HEK293 (cell line): ENCODE measurements around the gene APOBR.

Experiments
- CTCF ChIA-PET: fragments of 350-600 bp; formaldehyde crosslinking; extraction: SDS; loops from one replicate; lab custom pipeline; 2021; ENCODE audit warnings: antibody characterized with exemption; lab: Yijun Ruan, JAX
- POLR2A ChIA-PET: fragments of 300-600 bp; formaldehyde crosslinking; extraction: SDS; loops from one replicate; lab custom pipeline; 2020; ENCODE audit warnings: antibody characterized with exemption, inconsistent platforms; lab: Yijun Ruan, JAX
- H3K27ac ChIP-seq: fragments of 200-500 bp; sonication (Bioruptor generic); 2 replicates; pipeline ENCODE4 v1.5.1; 2014; ENCODE audit warnings: low read depth, low read length, control low read depth, inconsistent platforms; ENCODE audit errors: extremely low read depth
- H3K36me3 ChIP-seq, 2 experiments: fragments of 200-500 bp in 1 of 2; sonication (Bioruptor generic) in 1 of 2; 1 replicate in 1 of 2; 2 replicates in 1 of 2; pipeline ENCODE4 v1.5.1; 2014 to 2017; ENCODE audit warnings: inconsistent platforms in 2 of 2, low read length in 2 of 2; ENCODE audit not compliant: control insufficient read depth in 2 of 2, insufficient read depth in 1 of 2
- H3K4me1 ChIP-seq: fragments of 200-500 bp; sonication (Bioruptor generic); 2 replicates; pipeline ENCODE4 v1.5.1; 2014; ENCODE audit warnings: mild to moderate bottlenecking, low read length, inconsistent platforms; ENCODE audit not compliant: control insufficient read depth, insufficient read depth
- H3K4me3 ChIP-seq: 2 replicates; pipeline ENCODE4 v1.5.1; 2011; ENCODE audit warnings: low read depth, mild to moderate bottlenecking, control low read depth, low read length, moderate library complexity
- H3K9me3 ChIP-seq: fragments of 200-500 bp; sonication (Bioruptor generic); 2 replicates; pipeline ENCODE4 v1.5.1; 2014; ENCODE audit warnings: low read depth, low read length, inconsistent platforms; ENCODE audit not compliant: control insufficient read depth, insufficient read depth
- GLI4 ChIP-seq: fragments of 450-650 bp; formaldehyde crosslinking; IDR thresholded peaks from 2 replicates; pipeline ENCODE4 v1.5.1; 2016; ENCODE audit warnings: missing biosample characterization, missing genetic modification characterization
- IKZF3 ChIP-seq: fragments of 450-650 bp; IDR thresholded peaks from 2 replicates; pipeline ENCODE4 v1.5.0; 2018; ENCODE audit warnings: missing biosample characterization, mild to moderate bottlenecking, missing genetic modification characterization, moderate library complexity
- MYNN ChIP-seq: fragments of 450-650 bp; formaldehyde crosslinking; IDR thresholded peaks from 2 replicates; pipeline ENCODE4 v1.5.1; 2016; ENCODE audit warnings: missing biosample characterization, missing genetic modification characterization, borderline replicate concordance
- RBAK ChIP-seq: fragments of 450-650 bp; formaldehyde crosslinking; IDR thresholded peaks from 2 replicates; pipeline ENCODE4 v1.5.1; 2016; ENCODE audit warnings: missing biosample characterization, missing genetic modification characterization
- SCRT1 ChIP-seq: fragments of 450-650 bp; formaldehyde crosslinking; IDR thresholded peaks from 2 replicates; pipeline ENCODE4 v1.5.1; 2016; ENCODE audit warnings: missing biosample characterization, missing genetic modification characterization, borderline replicate concordance
- SP7 ChIP-seq: fragments of 450-650 bp; formaldehyde crosslinking; IDR thresholded peaks from 2 replicates; pipeline ENCODE4 v1.5.1; 2016; ENCODE audit warnings: missing biosample characterization, missing genetic modification characterization
- ZBTB7A ChIP-seq: fragments of 450-650 bp; formaldehyde crosslinking; IDR thresholded peaks from 2 replicates; pipeline ENCODE4 v1.5.1; 2016; ENCODE audit warnings: low read depth, missing biosample characterization, missing genetic modification characterization
- ZEB2 ChIP-seq: fragments of 450-650 bp; formaldehyde crosslinking; IDR thresholded peaks from 2 replicates; pipeline ENCODE4 v1.5.1; 2016; ENCODE audit warnings: missing biosample characterization, missing genetic modification characterization
- ZNF138 ChIP-seq: fragments of 450-650 bp; formaldehyde crosslinking; IDR thresholded peaks from 2 replicates; pipeline ENCODE4 v1.5.1; 2016; ENCODE audit warnings: missing biosample characterization, missing genetic modification characterization, borderline replicate concordance
- ZNF146 ChIP-seq: fragments of 450-650 bp; formaldehyde crosslinking; IDR thresholded peaks from 2 replicates; pipeline ENCODE4 v1.5.1; 2016; ENCODE audit warnings: missing biosample characterization, missing genetic modification characterization
- ZNF16 ChIP-seq: fragments of 450-650 bp; formaldehyde crosslinking; IDR thresholded peaks from 2 replicates; pipeline ENCODE4 v1.5.1; 2016; ENCODE audit warnings: low read depth, missing biosample characterization, missing genetic modification characterization
- ZNF23 ChIP-seq: fragments of 450-650 bp; formaldehyde crosslinking; IDR thresholded peaks from 2 replicates; pipeline ENCODE4 v1.5.1; 2016; ENCODE audit warnings: missing biosample characterization, missing genetic modification characterization, borderline replicate concordance
- ZNF354C ChIP-seq: fragments of 450-650 bp; formaldehyde crosslinking; IDR thresholded peaks from 2 replicates; pipeline ENCODE4 v1.5.1; 2016; ENCODE audit warnings: missing biosample characterization, missing genetic modification characterization, low read depth, borderline replicate concordance
- ZNF670 ChIP-seq: fragments of 450-650 bp; formaldehyde crosslinking; IDR thresholded peaks from 2 replicates; pipeline ENCODE4 v1.5.1; 2016; ENCODE audit warnings: missing biosample characterization, missing genetic modification characterization, low read depth
- ZNF837 ChIP-seq: fragments of 450-650 bp; formaldehyde crosslinking; IDR thresholded peaks from 2 replicates; pipeline ENCODE4 v1.5.1; 2016; ENCODE audit warnings: missing biosample characterization, missing genetic modification characterization
- TF ChIP-seq, protein P1 (sequence below): fragments of 450-650 bp; formaldehyde crosslinking; IDR thresholded peaks from 2 replicates; pipeline ENCODE4 v1.5.1; 2016; ENCODE audit warnings: missing biosample characterization, missing genetic modification characterization, borderline replicate concordance
- TF ChIP-seq, protein P2 (sequence below): fragments of 450-650 bp; formaldehyde crosslinking; IDR thresholded peaks from 2 replicates; pipeline ENCODE4 v1.5.1; 2016; ENCODE audit warnings: missing biosample characterization, missing genetic modification characterization
- TF ChIP-seq, protein P3 (sequence below): fragments of 450-650 bp; formaldehyde crosslinking; IDR thresholded peaks from 2 replicates; pipeline ENCODE4 v1.5.1; 2016; ENCODE audit warnings: missing biosample characterization, missing genetic modification characterization
- TF ChIP-seq, protein P4 (sequence below): fragments of 450-650 bp; formaldehyde crosslinking; IDR thresholded peaks from 2 replicates; pipeline ENCODE4 v1.5.1; 2016; ENCODE audit warnings: missing biosample characterization, missing genetic modification characterization

The APOBR gene

DNA sequence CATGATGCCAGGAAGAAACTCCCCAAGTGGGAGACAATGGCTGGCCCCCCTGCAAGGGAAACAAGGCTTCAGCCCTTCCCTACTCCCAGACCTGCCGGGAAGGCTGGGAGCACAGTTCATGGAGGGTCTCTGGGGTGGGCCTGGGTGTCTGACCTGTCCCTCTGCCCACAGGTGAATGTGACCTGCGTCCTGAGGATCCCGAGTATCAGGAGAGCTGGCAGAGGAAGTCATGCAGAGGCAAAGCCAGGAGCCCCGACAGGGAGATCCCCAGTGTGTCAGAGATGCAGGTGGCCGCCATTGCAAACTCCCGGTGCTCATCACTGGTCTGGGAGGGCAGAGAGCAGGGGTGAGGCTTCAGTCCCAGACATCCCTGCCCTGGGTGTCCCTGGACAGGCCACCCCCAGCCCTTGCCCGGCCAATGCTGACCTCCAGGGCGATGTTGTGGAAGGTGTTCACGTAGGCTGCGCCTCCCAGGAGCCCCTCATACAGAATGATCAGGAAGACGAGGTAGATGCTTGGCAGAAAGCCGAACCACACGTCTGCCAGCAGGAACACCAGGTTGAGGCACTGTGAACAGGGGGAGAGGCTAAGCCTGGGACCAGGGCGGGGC, 17.0 kb upstream of the APOBR start:
- Histone ChIP-seq H3K27ac (no peak overlapping the region), H3K4me3 (no peak overlapping the region), H3K9me3 (no peaks in the 10 kb centered on the region), H3K36me3 (peaks cover 0 to 44% of the 10 kb centered on the region in 2 experiments; a peak in 2 of 3 replicates), H3K4me1 (no peaks in the 10 kb centered on the region)
- ChIA-PET POLR2A (no interaction called here), CTCF (no interaction called here)
- TF ChIP-seq IKZF3 (tag by site-specific recombination) (no peak), MYNN (tag by site-specific recombination) (no peak), ZBTB7A (tag by site-specific recombination) (no peak), GLI4 (tag by site-specific recombination) (no peak), ZNF670 (no peak), ZNF23 (tag by site-specific recombination) (no peak), ZEB2 (no peak), RBAK (tag by site-specific recombination) (no peak), SP7 (tag by site-specific recombination) (no peak), ZNF837 (tag by site-specific recombination) (no peak), ZNF146 (tag by site-specific recombination) (no peak), ZNF354C (no peak), ZNF138 (tag by site-specific recombination) (no peak), ZNF16 (tag by site-specific recombination) (no peak), SCRT1 (no peak)
- TF ChIP-seq, protein P1, sequence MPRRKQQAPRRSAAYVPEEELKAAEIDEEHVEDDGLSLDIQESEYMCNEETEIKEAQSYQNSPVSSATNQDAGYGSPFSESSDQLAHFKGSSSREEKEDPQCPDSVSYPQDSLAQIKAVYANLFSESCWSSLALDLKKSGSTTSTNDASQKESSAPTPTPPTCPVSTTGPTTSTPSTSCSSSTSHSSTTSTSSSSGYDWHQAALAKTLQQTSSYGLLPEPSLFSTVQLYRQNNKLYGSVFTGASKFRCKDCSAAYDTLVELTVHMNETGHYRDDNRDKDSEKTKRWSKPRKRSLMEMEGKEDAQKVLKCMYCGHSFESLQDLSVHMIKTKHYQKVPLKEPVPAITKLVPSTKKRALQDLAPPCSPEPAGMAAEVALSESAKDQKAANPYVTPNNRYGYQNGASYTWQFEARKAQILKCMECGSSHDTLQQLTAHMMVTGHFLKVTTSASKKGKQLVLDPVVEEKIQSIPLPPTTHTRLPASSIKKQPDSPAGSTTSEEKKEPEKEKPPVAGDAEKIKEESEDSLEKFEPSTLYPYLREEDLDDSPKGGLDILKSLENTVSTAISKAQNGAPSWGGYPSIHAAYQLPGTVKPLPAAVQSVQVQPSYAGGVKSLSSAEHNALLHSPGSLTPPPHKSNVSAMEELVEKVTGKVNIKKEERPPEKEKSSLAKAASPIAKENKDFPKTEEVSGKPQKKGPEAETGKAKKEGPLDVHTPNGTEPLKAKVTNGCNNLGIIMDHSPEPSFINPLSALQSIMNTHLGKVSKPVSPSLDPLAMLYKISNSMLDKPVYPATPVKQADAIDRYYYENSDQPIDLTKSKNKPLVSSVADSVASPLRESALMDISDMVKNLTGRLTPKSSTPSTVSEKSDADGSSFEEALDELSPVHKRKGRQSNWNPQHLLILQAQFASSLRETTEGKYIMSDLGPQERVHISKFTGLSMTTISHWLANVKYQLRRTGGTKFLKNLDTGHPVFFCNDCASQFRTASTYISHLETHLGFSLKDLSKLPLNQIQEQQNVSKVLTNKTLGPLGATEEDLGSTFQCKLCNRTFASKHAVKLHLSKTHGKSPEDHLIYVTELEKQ (tag by site-specific recombination), result no peak
- TF ChIP-seq, protein P2, sequence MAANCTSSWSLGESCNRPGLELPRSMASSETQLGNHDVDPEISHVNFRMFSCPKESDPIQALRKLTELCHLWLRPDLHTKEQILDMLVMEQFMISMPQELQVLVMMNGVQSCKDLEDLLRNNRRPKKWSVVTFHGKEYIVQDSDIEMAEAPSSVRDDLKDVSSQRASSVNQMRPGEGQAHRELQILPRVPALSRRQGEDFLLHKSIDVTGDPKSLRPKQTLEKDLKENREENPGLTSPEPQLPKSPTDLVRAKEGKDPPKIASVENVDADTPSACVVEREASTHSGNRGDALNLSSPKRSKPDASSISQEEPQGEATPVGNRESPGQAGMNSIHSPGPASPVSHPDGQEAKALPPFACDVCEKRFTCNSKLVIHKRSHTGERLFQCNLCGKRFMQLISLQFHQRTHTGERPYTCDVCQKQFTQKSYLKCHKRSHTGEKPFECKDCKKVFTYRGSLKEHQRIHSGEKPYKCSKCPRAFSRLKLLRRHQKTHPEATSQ (tag by site-specific recombination), result no peak
- TF ChIP-seq, protein P3, sequence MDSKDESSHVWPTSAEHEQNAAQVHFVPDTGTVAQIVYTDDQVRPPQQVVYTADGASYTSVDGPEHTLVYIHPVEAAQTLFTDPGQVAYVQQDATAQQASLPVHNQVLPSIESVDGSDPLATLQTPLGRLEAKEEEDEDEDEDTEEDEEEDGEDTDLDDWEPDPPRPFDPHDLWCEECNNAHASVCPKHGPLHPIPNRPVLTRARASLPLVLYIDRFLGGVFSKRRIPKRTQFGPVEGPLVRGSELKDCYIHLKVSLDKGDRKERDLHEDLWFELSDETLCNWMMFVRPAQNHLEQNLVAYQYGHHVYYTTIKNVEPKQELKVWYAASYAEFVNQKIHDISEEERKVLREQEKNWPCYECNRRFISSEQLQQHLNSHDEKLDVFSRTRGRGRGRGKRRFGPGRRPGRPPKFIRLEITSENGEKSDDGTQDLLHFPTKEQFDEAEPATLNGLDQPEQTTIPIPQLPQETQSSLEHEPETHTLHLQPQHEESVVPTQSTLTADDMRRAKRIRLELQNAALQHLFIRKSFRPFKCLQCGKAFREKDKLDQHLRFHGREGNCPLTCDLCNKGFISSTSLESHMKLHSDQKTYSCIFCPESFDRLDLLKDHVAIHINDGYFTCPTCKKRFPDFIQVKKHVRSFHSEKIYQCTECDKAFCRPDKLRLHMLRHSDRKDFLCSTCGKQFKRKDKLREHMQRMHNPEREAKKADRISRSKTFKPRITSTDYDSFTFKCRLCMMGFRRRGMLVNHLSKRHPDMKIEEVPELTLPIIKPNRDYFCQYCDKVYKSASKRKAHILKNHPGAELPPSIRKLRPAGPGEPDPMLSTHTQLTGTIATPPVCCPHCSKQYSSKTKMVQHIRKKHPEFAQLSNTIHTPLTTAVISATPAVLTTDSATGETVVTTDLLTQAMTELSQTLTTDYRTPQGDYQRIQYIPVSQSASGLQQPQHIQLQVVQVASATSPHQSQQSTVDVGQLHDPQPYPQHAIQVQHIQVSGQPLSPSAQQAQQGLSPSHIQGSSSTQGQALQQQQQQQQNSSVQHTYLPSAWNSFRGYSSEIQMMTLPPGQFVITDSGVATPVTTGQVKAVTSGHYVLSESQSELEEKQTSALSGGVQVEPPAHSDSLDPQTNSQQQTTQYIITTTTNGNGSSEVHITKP (tag by site-specific recombination), result no peak
- TF ChIP-seq, protein P4, sequence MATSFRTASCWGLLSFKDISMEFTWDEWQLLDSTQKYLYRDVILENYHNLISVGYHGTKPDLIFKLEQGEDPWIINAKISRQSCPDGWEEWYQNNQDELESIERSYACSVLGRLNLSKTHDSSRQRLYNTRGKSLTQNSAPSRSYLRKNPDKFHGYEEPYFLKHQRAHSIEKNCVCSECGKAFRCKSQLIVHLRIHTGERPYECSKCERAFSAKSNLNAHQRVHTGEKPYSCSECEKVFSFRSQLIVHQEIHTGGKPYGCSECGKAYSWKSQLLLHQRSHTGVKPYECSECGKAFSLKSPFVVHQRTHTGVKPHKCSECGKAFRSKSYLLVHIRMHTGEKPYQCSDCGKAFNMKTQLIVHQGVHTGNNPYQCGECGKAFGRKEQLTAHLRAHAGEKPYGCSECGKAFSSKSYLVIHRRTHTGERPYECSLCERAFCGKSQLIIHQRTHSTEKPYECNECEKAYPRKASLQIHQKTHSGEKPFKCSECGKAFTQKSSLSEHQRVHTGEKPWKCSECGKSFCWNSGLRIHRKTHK (tag by site-specific recombination), result no peak
